DMS53 treated with DMSO at 0.1 percent for 48 hours (cell line): ENCODE measurements around the gene NPAS1.
"Not testable (repeated sequence)": the region's sequence is repeated elsewhere in the genome, so short reads cannot be mapped to it uniquely, and the experiment has no call there.

ENCODE experiments used
- DNase-seq: peaks from one replicate; lab custom pipeline; 2025; ENCODE audit not compliant: unreplicated experiment; lab: John Stamatoyannopoulos, UW

NPAS1 gene

DNA sequence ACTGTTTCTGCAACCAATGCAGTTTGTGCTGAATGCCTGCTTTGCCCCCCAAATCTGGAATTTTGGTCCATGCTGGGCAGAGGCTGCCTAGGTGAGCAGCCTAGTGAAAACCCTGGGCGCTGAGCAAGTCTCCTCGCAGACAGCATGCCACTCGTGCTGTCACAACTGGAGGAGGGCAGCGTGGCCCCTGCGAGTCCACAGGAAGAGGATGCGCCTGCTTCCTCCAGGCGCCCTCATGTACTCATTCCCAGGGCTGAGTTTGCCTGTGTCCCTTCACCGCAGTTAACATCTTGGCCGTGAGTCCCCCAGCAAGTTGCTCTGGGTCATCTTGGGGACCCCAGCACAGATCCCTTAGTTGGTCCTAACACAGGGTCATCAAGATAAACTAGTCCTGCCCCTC, 55.0 kb downstream of the NPAS1 start:
- DNase-seq = no peak

DNA sequence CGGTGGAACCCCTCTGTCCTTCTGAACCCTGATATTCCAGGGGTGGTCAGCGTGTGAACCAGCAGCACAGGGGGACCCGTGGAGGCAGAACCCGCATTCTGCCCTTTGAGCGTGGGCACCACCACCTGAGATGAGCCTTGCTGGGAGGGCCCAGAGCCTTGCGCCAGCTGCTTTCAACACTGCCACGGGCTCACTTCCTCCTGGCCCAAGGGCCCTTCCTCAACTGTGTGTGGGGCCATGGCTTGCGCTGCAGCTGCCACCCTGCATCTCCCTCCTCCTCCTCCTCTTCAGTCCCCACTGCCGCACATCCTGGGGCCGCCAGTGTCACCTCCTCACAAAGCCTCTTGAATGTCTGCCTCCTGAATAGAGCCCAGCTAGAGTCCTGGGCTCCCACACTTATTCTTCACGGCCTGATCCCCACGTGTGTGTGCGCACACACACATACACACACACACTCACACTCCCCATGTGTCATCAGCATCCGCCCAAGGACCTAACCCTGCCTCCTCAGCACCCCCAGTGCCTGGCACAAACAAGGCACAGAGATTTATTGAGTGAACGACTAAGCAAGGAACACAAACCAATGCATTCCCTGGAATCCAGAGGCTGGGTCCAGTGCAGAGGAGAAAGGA, 55.7 kb downstream of the NPAS1 start:
- no peak for DNase-seq

DNA sequence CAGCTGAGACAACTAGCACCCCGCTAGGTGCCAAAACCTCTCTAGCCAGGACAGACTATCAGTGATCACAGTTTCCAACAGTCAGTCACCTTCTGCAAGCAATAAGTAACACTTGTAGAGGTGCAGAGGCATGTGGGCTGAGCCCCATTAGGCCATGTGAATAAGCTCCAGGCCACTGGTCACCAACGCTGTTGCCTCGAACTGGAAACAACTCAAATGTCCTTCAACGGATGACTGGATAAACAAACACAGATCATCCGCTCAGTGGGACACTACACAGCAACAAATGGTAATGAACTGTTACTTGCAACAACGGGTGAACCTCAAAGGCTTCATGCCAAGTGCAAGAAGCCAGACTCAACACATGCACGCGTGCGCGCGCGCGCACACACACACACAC, 56.3 kb downstream of the NPAS1 start:
- peak; percentile 12 for DNase-seq

DNA sequence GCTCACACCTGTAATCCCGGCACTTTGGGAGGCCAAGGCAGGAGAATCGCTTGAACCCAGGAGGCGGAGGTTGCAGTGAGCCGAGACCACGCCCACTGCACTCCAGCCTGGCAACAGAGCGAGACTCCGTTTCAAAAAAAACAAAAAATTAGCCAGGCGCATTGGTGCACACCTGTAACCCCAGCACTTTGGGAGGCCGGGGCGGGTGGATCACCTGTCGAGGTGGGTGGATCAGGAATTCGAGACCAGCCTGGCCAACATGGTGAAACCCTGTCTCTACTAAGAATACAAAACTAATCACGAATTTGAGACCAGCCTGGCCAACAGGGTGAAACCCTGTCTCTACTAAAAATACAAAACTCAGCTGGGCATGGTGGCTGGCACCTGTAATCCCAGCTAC, 58.7 kb downstream of the NPAS1 start:
- DNase-seq = not testable (repeated sequence)

DNA sequence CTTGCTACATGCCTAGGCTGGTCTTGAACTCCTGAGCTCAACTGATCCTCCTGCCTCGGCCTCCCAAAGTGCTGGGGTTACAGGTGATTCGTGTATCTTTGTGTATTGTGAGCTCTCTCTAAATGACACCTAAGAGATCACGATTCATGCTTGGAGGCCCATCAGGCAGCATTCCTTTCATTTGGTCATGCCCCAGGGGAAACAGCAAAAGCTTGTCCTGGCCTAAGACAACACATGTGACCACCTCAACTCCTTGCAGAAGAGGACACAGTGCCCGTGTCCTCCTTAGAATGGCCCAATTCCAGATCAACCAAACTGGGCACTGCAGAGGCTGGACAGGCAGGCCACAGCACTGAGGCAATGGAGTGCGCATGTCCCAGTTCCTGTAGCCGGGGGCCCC, 61.5 kb downstream of the NPAS1 start:
- no peak for DNase-seq

DNA sequence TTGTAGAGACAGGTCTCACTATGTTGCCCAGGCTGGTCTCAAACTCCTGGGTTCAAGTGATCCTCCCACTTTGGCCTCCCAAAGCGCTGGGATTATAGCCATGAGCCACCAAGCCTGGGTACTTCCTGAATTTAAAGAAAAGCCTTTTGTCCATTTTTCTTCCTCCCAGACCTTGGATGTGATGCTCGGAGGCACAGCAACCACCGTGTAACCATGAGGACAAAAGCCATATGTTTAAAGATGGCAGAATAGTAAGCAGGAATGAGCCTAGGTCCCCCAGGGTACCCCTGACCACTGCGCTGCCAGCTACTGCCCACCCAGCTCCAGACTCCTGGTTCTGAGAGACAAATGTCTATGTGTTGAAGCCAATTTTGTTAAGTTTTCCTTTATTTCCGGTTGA, 62.9 kb downstream of the NPAS1 start:
- no peak for DNase-seq

DNA sequence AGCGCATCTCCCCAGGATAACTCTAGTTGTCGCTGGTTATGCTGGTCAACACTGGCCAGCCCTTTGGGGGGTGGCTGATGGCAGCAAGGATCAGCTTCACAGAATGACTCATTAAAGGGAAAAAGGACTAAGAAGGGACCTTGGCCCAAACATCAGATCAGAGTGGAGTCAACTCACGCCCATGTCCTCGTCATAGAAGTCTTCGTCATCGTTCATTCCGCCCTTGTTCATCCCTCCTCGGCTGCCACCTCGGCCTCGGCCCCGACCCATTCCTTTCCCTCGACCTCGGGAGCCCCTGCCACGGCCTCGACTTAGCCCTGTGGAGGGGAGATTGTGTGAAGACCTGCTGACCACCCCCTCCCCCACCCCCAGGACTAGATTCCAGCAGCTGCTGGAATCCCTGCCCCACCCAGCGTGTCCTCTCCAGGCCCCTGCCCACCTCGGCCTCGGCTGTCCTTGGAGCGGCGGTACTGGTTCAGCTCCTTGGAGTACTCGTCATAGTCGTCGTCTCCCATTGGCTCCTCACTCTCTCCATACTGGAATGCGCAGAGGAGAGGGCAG, 65.3 kb downstream of the NPAS1 start:
- no peak for DNase-seq

DNA sequence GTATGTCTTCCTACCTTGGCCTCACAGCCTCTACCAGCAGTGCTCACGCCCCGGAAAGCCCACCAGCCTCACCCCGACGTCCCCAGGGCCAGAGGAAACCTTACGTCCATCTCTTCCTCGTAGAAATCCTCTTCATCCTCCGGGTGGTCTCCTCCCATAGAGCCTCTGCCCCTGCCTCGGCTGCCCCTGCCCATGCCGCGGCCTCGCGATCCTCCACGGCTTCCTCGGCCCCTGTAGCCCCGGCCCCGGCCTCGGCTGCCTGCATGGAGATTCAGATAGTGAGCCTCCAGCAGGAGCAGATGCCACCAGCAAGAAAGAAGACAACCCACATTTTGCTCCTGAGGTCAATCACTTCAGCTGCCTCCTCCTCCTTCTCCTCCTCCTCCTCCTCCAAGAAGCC, 66.6 kb downstream of the NPAS1 start:
- no peak for DNase-seq

DNA sequence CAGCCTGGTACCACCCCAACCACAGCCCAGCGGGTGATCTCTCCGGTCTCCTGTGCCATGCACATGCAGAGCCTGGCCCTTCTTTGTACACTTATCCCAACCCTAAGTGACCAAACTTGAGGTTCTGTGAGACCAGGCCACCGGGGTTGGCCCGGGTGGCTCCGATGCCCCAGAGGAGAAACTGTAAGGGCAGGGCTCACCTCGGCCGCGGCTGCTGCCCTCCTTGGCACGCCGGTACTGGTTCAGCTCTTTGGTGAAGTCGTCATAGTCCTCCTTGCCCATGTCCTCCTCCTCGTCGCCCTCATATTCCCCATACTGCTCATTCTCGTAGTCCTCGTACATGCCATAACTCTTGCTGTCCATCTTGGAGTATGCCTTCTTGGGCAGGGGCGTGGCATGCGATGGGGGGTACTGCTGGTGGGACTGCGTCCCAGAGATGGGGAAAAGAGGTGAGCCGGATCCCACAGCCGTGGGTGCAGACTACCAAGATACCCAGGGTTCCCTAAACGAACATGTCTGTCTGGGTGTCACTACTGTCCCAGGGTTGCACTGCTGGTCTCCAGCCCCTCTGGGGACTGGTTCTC, 70.2 kb downstream of the NPAS1 start:
- no peak for DNase-seq

DNA sequence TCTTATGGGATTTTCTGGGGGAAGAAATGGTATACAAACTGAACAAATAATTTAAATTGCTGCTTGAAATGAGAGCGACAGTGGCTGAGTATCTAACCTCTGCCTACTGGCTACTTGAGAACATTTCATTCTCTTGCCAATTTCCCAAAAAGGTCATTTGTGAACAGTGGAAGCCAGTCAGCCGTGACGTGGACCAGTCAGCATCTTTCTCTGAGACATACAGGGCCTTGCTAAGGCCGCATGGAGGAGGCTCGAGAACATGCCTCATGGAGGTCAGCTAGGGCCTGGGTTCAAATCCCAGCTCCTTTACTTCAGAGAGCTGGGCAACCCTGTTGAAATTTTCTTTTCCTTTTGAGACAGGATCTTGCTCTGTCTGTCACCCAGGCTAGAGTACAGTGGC, 73.6 kb downstream of the NPAS1 start:
- DNase-seq = no peak

DNA sequence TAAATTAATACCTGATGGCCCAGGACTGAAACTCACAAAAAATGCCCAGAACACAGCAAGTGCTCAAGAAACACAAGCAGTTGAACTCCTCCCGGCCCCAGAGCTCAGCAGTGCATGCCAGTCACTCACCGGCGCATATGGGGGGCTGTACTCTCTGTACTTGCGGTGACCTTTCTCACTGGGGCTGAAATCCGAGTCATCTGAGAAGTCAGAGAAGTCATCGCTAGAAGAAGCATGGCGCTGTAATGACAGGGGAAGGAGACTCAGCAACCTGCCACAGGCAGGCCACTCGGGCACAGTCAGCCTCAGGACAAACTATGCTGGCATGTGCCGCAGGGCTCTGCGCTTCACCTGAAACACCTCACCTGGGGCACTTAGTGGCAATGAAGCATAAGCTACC, 74.2 kb downstream of the NPAS1 start:
- DNase-seq = no peak

DNA sequence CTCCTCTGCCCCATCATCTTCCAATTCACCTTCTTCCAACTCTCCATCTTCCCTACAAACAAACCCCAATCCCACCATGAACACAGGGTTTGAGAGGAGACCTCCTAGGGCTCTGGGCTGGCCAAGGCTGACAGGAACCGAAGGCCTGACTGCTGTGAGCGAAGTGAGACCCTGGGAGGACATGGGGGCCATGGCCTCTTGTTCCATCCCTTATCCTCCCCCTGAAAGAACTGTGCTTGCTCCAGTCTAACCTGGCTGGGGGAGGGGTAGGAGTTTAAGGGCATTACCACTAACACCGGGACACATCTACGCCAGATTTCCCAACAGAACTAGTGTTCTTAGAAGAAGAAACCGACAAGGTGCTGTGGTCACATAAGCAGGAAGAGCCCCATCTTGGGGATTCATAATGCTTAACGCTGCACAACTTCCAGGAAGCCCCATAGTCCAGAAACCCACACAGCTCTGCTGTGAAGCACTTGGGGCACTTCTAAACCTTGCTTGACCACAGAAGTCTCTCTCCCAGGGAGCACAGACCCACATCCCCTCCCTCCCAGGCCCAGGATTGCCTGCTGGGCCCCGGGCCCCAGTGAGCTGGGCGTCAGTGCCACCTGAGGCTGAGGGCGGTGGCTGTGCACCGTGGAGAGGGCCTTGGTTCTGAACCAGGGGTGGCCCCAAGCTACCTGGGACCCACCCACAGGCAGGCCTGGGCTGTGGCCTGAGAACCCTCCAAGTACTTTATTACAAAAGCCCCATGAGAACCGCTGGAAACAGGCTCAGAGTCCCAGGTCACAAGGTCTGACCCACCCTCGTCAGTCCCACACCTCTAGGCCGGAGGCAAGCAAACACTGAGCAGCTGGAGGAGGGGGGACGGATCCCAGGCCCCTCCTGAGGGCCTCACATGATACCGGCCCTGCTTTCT, 75.2 kb downstream of the NPAS1 start:
- DNase-seq = no peak
